GM19468 (cell line): ENCODE measurements around the gene PGLYRP1.

Source experiments
- ATAC-seq: cut with Tn5 transposase; IDR thresholded peaks from one replicate; pipeline ENCODE4 v1.9.1; 2021; ENCODE audit warnings: mild to moderate bottlenecking, moderate library complexity, moderate number of reproducible peaks; ENCODE audit not compliant: unreplicated experiment; ENCODE audit errors: extremely low read depth

Gene PGLYRP1

DNA sequence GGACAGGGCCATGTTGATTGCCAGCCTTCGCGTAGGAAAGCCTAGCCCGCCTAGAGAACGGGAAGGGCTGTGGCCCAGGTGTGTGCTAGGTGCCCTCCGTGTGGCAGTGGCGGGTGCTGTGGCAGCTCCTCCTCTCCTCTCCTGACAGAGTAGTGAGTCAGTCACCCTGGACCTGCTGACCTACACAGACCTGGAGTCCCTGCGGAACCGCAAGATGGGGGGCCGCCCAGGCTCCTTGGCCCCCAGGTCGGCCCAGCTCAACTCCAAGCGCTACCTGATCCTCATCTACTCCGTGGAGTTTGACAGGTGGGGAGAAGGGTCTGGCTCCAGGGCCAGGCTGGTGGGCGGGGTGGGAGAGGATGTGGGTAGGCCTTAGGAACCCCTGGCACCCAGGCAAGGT lies 16.4 kb downstream of the PGLYRP1 start:
- no peak for ATAC-seq

DNA sequence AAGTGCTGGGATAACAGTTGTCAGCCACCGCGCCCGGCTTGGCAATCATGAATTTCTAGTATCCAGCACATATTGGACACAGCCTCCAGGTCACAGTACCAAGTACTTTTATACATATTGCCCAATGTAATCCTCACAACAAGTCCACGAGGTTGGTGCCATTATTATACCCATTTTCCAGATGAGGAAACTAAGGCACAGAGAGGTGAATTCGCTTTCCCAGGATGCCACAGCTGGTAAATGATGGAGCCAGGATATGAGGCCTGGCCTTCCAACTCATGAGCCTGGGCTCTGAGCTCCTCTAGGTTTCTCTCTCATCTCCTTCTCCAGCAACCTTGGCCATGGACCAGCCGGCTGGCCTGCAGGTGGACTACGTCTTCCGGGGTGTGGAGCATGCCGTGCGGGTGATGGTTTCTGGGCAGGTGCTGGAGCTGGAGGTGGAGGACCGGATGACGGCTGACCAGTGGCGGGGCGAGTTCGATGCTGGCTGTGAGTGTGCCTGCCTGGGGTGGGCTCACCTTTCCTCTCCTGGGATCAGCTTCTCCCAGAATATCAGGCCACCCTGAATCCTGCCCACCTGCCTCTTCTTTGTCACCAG lies 20.1 kb downstream of the PGLYRP1 start:
- no peak for ATAC-seq

DNA sequence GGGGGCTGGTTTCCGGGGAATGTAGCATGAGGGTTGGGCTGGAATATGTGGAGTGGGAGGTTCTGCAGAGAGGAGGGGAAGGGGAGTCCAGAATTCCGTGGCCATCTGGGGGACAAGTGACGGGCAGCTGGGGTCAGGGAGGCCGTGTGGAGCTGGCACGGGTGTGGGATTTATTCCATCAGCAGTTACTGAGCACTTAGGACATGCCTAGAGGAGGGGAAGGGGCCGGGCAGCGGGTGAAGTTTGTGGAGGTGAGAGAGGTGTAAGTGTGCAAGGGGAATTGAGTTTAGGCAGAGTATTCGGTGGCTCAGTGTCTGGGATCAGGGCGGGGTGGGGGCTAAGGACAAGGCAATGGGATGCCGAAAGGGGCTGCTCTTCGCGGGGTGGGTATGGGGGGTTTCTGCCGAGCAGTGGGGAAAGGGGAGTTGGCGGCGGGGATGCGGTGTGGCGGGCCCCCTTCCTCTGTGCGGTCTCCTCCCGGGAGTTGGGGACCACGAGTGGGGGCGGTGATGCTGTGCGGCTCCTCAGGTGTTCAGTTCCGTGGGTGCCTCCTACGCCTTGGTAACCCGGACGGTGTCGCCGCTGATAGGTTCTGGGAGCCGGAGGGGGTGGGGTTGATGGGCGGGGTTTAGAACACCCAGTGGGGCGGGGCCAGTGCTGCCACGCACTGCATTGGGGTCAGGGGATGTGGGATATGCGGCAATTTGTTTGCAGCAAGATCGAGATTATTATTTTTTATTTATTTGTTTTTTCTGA lies 22.2 kb downstream of the PGLYRP1 start:
- ATAC-seq = no peak

DNA sequence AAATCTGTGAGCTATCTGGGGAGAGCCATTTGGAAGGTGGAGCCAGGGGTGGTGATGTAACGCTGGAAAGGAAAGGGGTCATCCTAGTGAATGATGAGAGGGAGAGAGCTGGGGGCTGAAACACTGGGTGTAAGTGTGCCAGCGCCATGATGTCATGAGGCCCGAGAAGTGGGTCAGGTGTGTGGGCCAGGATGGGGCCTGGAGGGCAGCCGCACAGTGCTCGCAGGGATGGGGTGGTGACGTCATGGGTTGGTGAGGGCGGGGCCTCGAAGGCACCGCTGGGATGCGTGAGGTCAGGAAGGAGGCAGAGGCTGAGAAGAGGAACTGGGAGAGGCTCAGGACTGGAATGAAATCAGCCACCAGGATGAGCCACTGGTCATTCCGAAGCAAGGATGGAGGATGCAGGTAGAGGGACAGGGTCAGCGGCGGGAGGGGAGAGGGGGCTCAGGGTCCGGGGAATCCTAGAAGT lies 23.2 kb downstream of the PGLYRP1 start:
- ATAC-seq = no peak

DNA sequence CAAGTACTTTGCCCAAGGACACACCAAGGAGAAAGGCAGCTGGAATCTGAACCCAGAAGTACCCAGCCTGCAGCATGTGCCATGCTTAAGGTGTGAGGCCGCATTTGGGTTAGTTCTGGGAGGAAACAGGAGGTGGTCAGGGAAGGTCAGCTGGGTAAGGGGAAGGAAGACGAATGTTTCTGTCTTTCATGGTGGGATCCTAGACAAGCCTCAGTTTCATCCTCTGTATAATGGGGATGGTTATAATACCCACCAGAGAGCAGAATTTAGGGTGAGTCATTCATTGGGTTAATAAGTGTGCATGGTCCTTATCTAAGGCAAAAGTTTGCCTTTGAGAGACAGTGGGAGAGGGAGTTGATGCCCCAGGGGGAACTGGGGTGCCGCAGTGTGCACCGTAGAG lies 24.0 kb downstream of the PGLYRP1 start:
- no peak for ATAC-seq

DNA sequence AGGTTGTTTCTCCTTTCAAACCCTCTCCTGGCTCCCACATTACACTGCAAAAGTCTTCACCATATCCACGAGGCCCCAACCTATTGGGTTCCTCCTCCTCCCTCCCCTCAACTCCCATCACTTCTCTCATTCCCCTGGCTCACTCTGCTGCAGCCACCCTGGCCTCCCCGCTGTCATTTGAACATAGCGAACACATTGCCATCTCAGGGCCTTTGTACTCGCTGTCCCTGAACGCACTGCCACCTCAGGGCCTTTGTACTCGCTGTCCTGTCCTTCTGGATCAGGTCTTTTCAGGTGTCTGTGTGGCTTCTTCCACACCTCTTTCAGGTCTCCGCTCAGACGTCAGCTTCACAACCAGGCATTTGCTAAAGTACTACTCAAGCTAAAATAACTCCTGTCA lies 25.9 kb downstream of the PGLYRP1 start:
- ATAC-seq = no peak

DNA sequence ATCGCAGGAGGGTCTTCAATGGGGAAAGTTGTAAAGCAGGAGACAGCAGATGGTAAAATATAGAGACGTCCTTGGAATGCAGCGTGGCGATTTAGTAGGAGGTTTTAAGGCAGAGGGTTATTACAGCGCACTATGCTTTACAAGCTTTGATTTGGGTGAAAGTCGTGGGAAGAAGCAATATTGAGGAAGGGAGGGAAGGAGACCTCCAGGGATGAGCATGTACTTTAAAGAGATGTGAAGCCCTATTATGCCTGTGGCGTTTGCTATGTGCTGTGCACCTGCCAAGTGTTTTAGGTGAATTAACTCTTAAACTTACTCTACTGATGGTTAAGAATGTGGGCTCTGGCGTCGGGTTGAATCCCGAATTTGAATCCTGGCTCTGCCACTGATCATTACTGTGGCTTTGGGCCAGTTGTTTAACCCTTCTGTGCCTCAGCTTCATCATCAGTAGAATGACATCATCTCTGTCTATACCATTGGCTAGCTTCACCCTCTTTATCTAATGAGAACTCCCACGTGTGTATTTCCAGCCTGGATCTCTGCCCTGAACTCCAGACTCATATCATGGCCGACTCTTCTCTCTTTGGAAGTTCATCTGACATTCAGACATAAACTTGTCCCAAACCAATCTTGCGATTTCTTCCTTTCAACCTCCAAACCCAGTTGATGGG lies 27.0 kb downstream of the PGLYRP1 start:
- ATAC-seq = no peak

DNA sequence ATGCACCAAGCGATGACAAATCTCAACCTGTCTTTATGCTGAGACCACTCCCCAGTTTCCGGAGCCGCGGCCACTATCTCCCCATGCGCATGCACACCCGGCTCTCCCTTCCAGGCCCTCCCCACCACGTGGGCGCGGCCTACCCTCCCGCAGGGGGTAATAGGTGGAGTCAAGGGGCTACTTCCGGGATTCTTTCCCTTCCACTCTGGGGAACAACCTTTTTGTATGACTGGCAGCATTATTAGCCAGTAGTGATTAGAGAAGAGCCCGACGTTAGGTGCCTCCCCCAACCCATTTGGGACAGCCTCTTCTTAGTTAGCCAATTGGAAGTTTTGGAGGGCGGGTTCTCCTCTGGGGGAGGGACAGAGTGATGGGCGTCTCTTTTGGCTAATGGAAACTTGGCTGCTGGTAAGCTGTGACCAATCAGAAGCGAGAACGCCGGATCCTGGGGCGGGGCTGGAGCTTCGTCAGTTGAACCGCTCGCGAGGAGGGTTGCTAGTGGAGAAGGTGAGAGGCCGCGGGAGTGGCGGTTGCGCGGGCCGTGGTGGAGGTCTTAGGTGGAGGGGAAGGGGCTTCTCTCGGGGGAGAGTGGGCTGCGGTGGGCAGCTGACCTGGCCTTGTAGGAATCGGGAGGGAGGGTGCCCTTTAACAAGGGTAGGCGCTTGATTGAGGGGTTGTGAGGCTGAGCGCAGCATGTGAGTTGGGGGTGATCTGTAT lies 27.7 kb downstream of the PGLYRP1 start, which contains the start of gene CCDC61:
CCDC61 (plus strand) TSS at position 470 of the 717 bp plus-strand sequence. CDS start 7,552 bp downstream, outside the sequence.
- ATAC-seq = peak; percentile 88

DNA sequence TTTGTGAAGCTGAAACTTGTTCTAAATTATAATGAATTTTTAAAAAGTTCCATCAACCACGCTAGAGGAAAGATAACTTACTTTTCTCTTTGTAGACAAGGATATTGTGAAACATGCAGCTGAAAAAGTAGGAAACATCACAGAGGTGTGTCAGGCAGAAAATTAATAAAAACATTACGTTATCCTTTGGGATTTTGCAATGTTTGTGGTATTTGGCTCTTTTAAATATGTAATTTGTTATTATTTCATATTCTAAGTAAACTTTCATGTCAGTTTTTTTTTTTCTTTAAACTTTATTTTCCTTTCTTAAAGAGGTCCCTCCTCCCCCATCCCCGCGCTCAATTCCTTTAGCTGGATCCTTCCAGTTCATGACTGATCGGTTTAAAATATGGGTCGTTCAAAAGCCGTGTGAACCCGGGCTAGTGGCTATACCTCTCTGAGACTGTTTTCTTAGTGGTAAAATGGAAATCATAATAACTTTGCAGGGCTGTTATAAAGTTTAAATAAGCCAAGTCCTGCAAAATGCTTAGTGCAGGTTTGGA lies 28.3 kb downstream of the PGLYRP1 start:
- ATAC-seq = no peak

DNA sequence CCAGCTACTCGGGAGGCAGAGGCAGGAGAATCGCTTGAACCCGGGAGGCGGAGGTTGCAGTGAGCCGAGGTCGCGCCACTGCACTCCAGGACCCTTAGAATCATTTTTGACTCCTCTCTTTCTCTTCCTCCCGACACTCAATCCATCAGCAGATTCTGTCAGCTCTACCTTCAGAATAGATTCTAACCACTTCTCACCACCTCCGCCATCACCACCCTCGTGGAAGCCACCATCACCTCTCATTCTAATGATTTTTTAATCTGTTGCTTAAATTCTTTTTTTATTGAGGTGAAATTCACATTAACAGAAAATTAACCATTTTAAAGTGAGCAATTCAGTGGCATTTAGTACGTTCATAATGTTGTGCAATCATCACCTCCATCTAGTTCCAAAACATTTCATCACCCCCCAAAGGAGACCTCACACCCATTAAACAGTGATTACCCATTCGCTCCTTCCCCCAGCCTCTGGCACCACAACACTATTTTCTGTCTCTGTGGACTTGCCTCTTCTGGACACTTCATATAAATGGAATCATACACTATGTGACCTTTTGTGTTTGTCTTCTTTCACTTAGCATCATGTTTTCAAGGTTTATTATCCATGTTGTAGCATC lies 32.6 kb downstream of the PGLYRP1 start:
- no peak for ATAC-seq

DNA sequence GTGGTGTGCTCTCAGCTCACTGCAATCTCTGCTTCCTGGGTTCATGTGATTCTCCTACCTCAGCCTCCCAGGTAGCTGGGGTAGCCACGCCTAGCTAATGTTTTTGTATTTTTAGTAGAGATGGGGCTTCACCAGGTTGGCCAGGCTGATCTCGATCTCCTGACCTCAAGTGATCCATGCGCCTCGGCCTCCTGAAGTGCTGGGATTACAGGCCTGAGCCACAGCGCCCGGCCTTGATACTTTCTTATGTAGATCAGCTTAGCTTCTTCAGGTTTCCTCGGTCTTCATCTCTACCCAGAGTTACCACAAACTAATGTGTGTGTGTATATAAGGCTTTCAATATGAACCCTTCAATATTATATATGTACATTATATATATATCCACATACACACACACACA lies 37.5 kb downstream of the PGLYRP1 start:
- ATAC-seq = no peak

DNA sequence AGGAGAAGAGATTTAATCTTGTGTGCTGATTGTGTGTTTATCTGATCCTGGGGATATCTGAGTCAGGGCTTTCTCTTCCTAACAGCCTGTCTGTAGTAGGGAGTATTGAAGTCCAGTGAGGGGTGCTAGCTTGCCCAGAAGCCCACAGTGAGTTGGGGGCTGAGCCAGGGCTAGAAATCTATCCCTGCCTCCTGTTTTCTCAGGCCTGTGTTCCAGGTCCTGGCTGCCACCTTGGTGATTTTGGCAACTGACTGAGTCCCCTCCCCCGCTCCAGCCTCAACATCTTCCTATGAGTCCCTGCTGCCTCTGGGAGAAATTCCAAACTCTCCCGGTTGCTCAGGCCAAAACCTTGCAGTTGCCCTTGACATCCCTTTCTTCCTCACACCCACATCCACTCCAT lies 41.5 kb downstream of the PGLYRP1 start:
- ATAC-seq = no peak

DNA sequence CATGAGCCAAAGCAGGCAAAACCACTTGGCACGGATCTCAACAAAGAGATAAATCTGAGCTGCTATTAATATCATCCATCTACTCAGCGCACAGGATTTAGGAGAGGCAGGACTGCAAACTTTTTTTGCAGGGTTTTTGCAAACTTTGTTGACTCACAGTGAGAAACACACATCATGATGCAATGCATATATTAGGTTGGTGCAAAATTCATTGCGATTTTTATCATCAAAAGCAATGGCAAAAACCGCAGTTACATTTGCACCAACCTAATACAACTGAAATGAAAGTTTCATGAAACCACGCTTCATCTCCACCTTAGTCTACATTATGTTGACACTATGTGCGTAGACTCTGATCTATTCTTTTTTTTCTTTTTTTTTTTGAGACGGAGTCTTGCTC lies 44.7 kb downstream of the PGLYRP1 start:
- ATAC-seq = no peak

DNA sequence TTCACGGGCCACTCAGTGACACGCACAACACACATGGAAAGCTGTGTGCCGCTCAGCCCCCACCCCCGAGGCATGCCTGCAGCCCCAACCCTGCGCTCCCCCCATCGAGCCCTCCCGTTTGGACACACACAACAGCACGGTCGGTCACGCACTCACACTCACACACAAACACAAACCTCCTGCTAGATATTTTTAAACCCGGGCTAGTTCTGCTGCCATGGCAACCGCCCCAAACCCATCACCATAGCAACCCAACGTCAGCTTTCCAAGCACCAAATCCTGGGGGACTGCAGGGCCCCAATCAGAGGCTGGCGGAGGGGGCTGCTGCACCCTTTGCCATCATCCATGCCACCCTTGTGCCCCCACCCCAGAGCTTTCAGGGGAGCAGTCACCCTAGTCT lies 46.7 kb downstream of the PGLYRP1 start:
- ATAC-seq = no peak

DNA sequence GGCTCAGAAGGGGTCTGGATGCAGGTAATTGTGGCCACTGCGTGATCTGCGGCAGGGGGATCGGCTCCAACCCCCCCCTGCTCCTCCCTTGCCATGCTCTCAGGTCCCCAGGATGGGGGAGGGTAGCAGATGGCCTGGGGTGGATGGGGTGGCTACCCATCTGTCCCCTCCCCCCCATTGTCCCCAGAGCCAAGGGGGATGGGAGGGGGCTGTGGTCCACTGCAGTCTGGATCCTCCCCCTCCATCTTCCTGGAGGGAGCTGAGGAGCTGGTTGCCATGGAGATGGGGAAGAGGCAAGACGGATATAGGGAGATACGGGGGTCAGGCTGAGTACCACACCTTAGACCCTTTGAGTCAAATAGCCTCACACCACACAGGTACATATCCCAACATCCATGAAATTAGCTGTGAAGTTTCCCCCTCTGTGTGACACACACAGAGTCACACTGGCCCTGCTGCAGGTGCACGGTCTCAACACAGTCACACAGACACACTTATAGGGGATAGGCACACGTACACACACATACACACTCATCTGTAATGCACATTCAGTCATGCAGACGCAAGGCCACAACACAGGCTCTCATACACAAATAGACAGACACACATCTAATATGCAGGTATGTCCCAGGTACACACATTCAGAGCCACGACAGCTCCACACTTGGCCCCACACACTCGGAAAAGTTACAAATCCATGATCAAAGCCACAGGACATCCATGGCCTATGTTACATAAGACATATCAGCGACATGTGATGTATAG lies 47.4 kb downstream of the PGLYRP1 start:
- ATAC-seq = no peak

DNA sequence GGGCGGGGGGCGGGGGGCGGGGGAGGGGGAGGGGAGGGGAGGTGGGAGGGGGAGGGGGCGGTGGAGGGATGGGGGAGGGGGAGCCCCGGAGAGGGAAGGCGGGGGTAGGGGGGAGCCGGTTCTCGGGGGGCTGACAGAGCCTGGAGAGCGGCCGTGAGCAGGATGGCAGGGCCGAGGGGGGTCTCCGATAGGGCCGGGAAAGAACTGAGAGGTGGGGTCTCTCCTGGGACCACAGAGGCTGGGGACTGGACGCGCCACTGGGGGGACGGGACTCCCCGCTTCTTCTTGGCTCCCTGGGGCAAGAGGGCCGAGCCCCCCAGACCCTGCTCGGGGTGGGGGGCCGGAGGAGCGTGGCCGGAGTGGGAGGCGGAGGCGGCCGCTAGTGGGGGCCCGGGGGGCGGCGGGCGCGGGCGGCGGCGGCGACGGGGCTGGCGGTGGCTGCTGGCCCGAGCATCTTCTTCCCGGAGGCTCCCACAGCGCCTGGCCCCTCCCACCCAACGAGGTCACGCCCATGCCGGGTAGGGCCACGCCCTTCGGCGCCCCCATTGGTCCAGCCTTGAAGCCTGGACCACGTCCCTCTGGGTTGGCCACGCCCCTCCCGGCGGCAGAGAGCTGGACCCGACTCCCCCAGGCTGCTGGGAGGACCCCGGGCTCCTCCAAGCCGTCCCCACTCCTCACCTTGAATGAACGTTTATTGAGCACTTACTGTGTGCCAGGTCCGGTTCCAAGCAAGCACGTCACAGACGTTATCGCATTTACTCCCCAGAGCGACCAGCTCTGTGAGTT lies 49.1 kb downstream of the PGLYRP1 start, which contains the start of gene NOVA2:
NOVA2 (minus strand) TSS at position 313 of the 786 bp plus-strand sequence. CDS start 514 bp downstream, outside the sequence.
- no peak for ATAC-seq

DNA sequence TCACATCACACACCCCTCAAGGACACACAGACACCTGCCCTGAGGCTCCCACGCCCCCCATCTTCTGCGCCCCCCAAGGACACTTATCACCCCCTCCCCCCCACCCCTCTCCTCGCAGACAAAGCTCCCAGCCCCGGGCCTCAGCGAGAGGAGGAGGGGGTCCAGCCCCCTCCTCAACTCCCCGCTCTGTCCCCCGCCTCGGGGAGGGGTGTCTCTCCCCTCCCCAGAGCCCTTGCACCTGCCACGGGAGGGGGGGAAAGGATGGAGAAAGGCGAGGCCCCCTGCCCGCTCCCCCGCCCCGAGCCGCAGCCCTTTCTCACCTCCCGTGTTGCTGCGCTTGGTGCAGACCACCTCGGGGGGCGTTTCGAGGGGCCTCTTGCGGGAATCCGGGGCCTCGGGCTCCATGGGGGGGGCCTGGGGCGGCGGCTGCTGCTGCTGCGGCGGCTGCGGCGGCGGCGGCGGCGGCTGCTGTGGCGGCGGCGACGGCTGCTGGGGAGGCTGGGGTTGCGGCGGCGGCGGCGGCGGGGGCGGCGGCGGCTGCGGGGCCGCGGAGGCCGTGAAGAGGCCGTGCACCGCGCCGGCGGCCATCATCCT lies 49.8 kb downstream of the PGLYRP1 start:
- ATAC-seq = no peak
